Measurements from ENCODE around the gene PKNOX2.

PKNOX2 gene

DNA sequence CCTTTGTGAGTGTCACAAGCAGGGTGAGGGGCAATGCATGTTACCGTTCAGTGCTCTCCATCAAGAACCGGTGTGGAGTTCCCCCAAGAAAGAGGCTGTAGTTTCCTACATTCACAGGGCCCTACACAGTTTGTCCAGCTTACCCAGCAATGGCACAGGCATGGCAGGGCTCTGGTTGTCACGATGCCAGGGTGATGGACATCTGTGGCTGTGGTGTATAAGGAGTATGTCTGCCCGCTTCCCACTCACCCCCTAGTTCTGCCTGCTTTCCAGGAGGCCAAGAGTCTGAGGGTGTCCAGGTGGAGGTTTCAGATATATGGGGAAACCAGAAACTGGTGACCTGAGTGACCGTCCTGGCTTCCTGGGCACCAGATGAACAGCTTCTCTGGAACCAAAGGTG is 116.1 kb downstream of the PKNOX2 start:
- DNase-seq (ENCODE audit: extremely low read depth in 1 of 2, low read depth in 1 of 2): no peak

DNA sequence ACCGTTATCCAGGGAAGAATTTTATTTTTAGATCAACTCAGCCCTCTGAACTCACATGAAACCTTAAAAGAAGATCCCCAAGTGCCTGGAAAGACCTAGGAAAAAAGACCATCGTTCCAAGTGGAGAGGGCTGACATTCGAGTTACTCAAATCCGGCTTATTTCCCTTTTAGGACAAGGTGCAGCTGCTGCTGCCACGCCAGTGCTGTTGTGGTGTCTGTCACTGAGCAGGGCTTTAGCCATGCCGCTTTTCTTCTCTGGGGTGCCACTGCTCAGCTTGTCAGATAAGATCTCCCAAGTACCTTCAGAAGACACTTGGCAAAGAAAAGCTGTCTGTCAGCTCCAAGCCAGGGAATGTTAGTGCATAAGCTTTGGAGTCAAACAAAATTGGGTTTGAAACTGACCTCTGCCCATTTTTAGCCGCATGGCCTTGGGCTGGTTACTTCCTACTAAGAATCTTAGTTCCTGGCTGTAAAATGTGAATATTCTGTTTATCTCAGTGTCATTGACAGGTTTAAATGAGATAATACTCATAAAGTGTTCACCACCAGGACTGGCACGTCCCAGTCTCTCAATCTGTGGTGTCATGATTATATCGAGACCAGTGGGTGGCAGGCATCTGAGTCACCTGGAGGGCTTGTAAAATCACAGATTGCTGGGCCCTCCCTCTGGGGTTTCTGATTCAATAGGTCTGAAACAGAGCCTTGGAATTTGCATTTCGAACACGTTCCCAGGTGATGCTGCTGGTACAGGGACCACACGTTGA is 117.5 kb downstream of the PKNOX2 start:
- no peak for DNase-seq (ENCODE audit: extremely low read depth in 1 of 2, low read depth in 1 of 2)

DNA sequence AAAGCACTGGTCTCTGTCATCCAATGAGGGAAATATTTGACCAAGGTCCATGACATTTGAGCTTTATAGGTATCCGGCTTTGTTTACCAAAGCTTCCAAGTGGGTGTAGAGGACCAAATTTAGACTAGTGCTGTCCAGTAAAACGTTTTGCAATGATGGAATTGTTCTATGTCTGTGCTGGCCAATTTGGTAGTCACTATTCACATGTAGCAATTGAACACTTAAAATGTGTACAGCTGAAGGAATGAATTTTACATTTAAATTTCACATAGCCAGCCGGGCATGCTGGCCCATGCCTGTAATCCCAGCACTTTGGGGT is 118.0 kb downstream of the PKNOX2 start:
- DNase-seq (ENCODE audit: extremely low read depth in 1 of 2, low read depth in 1 of 2): no peak

DNA sequence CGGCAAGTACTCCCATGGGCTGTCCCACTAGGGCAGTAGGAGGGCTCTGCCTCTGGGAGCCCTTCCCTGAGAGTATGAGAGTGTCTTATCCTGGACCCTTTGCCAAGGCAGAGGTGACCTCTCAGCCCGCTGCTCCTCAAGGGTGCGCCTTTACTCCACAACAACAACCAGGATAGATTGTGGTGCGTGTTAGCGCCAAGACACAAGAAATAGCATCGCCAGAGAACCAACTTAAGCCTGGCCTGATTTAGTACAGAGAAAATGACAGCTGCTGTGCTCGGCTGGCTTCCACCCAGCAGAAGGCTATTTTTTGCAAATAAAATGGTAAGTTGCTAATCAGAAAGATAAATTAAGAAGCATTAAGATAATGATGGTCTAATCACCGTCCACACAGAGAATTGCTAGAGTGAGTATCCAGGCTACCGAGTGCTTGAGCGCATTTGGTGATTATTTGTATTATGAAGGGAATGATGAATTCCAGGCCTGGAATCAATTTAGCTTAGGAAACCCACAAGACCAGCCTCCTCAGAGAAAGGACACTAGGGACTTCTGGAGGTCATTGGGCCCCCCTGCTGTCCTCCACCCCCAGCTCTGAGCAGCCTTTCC is 119.8 kb downstream of the PKNOX2 start:
- DNase-seq (ENCODE audit: extremely low read depth in 1 of 2, low read depth in 1 of 2): no peak

DNA sequence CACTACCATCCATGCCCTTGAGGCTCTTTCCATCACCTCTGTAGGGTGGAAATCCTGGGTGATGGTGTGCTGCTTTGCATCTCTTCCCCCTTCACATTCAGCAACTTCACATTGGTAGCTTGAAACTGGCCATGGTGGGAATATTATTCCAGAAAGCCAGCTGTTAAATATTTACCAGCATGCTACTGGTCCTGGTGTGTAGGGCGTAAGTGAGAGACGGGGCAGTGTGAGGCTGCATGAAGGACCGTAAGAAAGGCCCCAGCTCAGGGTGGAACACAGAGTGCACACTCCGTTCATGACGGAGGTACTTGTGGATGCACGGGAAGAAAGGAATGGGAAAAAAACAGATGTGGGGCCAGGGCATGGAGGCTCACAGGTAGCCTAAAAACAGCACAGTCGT is 121.3 kb downstream of the PKNOX2 start:
- DNase-seq (ENCODE audit: extremely low read depth in 1 of 2, low read depth in 1 of 2): no peak

DNA sequence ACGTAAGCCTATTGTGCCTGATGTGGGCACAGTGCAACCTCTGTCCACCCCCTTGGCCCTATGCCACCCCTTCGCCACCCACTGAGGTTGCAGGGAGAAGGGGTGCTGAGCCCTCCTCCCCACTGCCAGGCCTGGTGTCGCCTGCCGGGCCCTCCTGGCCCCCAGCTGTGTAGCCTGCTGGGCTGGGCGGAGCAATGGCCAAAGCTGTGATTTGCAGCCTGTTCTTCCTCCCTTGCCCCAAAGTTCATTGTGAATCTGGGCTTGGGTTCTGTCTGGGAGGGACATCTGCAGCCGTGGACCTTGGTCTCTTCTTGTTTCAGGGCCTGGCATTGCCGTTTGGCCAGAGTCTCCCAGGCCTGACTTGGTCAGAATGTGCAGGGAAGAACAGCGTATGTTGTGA is 121.9 kb downstream of the PKNOX2 start:
- no peak for DNase-seq (ENCODE audit: extremely low read depth in 1 of 2, low read depth in 1 of 2)

DNA sequence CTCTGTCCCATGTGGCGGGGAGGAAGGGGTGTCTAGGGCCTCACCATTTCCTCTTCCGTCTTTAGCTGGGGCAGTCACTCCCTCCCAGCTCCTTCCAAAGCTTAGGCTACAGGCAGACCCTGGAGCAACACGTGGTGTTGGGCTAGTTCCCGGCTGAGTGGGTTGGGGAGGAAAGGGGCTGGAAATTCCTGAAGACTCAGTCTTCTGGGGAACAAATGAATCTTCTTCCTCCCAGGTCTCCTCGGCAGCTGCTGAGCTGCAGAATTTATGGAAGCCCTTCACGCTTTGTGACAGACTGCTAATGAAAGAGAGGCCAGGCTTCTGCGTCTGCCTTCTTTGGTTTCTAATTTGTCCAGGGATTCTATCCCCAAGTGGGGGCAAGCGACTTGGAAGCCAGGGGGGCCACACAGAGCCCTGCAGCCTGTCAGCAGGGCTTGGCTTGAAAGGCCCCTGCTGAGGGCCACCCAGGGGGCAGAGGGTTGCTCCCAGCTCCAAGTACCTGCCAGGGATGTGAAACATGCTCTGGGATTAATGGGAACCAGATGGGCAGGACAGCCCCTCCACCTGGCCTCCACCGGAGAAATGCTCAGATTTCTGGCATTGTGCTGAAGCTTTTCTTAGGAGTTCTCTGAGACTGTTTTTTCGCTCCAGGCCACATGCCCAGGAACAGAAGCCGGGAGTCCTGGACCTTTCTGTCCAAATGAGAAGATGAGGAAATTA is 123.1 kb downstream of the PKNOX2 start:
- DNase-seq (ENCODE audit: extremely low read depth in 1 of 2, low read depth in 1 of 2): no peak

DNA sequence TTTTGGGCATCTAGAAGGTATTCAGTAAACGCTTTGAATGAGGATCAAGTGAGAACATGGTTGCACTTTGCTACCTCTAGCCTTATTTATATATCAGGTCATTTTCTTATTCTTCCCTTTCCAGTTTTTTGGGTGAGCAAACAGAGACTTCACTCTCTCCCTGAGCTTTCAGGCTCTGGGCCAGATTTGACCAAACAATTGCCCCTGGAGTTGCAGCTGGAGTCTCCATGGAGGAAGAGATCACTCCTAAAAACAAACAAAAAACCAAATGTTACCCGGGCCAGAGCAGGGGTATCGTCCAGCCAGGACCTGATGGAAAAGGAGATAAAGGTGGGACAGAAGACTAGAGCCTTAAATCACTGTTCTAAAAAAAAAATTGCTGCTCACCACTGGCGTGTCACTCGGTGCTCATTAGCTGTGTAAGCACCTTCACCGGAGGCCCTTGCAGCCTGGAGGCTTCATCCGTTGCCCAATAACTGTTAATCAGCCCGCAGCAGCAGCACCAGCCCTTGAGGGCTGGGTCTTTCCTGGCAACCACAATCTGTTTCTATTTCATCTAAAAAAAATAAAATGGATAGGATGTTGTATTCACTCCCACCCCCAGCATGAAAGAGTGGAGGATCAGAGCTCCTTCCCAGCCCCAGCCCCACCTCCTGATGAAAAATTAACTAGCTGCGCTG is 125.0 kb downstream of the PKNOX2 start:
- no peak for DNase-seq (ENCODE audit: extremely low read depth in 1 of 2, low read depth in 1 of 2)

DNA sequence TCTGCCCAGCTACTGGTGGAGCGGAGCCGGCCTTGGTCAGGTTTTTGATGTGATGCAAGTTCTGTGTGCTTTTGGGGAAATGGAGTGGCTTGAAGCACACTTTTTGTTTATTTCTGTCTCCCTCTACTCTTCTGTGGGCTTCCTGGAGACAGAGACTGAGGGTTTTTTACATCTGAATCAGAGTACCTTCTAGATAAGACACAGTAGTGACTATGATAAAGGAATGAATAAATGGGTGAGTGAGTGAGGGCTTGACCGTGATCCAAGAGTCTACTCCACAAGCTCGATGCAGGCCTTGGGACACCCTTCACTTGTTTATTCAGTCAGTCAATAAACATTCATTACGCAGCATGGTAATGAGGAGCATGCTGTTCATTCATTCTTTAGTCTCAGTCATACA is 125.7 kb downstream of the PKNOX2 start:
- no peak for DNase-seq (ENCODE audit: extremely low read depth in 1 of 2, low read depth in 1 of 2)

DNA sequence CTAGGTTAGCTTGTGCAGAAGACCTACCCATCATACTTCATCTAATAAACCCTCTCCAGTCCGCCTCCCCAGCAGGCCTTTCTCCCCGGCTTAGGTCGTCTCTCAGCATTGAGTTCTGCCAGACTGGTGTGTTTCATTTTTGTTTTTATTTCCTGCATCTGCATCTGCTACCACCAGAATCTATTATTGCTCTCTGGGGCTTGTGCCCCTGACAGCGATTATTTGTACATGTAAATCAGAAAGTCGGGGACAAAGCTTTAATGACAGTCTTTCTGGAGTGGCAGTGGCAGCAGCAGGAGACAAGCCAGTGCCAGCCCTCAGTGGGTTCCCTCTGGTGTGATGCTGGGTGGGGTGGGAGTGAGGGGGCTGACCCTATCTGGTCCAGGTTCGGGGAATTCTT is 127.5 kb downstream of the PKNOX2 start:
- no peak for DNase-seq (ENCODE audit: extremely low read depth in 1 of 2, low read depth in 1 of 2)

DNA sequence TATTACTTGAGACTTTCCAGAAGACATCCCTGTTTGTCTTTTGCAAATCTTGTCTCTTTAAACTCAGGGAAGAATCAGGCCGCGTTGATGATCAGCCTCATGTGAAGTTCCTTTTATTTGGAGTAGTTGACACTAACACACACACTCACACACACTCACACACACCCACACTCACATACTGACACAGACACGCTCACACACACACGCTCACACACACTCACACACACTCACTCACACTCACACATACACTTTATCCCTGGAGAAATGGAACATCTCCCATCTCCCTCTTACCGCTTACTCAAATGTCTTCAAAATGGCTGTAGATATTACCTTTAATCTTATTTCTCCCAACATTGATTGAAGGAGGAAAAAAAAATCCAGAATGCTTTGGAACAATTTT is 129.0 kb downstream of the PKNOX2 start:
- no peak for DNase-seq (ENCODE audit: extremely low read depth in 1 of 2, low read depth in 1 of 2)

DNA sequence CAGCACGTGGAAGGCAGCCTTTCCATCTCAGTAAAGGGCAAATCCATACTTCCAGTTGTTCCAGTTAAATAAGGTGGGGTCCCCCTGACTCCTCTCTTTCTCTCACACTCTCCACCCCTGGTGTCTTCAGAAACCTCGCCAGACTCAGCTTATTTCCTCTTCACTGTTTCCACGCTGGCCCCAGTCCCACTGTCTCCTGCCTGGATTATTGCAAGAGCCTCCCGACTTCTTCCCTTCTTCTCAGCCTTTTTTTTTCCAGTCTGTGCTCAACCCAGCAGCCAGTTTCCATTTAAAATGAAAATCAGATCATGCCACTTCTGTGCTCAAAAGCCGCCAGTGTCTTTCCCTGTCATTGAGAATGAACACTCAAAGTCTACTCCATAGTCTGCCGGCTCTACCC is 131.4 kb downstream of the PKNOX2 start:
- no peak for DNase-seq (ENCODE audit: extremely low read depth in 1 of 2, low read depth in 1 of 2)

DNA sequence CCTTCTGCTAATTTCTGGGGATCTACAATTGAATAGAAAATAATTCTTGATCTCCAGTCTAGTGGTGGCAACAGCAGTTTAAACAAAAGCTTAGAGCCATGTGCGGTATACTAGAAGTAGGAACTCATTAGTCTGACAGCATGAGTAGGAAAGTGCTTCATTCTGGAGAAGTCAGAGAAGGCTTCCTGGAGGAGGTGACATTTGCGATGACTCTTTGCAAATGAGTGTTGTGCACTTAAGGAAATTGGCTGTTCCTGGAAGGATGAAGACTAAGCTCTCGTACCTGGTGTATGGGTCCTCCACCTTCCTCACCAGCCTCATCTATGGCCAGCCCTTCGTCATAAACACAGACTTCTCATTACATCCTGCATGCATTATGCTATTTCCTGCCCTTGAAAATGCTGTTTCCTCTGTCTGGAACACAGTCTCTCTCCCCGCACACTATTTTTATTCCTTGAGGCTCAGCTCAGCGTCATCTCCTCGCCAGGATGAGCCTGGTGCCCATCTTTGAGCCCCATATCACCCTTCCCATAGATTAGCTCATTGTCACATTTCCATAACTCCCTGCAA is 132.9 kb downstream of the PKNOX2 start:
- no peak for DNase-seq (ENCODE audit: extremely low read depth in 1 of 2, low read depth in 1 of 2)

DNA sequence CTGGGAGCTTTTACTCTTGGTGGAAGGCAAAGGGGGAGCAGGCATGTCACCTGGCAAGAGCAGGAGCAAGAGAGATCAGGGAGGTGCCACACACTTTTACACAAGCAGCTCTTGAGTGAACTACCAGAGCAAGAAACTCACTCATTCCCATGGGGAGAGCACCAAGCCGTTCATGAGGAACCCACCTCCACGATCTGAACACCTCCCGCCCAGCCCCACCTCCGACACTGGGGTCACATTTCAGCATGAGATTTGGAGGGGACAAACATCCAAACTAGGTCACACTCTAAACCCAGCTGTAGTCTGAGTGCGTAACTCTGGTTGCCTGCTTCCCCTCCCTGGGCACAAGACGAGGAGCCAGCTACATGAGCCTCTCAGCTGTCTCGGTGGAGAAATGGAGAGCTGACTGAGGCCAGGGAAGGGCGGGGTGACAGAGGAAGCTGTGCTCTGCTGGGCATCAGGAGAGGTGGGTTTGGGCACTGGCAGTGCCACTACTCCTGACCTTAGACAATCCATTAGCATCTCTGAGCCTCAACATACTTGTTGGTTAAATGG is 134.6 kb downstream of the PKNOX2 start:
- DNase-seq (ENCODE audit: extremely low read depth in 1 of 2, low read depth in 1 of 2): no peak

DNA sequence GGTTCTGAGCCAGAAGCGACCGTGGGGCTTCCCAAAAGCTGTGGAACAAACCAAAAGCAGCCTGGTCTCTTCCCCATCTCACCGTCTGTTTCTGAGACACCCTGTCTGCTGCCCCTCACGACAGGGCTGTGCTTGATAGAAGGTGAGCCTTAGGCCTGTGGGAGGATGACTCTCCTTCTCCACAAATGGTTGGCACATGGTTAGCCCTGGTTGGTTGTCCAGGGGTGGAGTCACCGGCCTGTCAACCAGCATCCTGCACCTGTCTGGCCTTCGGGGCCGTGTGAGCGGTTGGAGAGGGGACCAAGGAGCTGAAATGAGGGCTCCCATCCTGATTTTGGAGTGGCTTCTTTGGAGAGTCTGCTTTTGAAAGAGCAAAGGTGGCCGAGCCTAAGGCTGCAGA is 135.3 kb downstream of the PKNOX2 start:
- DNase-seq (ENCODE audit: extremely low read depth in 1 of 2, low read depth in 1 of 2): no peak

DNA sequence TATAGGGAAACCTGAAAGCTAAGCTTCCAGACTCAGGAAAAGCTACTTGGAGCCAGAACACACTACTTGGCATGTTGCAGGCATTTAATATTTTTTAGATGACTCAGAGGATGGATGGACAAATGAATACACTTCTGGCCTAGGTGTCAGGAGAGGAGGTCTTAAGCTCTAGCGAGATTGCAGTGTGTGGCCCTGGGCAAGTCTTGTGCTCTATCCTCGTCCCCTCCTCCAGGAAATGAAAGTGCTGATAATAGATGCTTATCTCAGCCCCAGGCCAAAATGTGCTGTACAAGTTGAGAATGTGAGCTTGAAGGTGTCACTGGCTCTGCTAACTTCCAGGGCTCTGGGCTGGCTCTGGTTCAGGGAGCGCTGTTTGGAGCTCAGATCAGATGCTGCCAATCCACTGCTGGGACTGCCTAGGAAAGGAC is 136.3 kb downstream of the PKNOX2 start:
- no peak for DNase-seq (ENCODE audit: extremely low read depth in 1 of 2, low read depth in 1 of 2)

DNA sequence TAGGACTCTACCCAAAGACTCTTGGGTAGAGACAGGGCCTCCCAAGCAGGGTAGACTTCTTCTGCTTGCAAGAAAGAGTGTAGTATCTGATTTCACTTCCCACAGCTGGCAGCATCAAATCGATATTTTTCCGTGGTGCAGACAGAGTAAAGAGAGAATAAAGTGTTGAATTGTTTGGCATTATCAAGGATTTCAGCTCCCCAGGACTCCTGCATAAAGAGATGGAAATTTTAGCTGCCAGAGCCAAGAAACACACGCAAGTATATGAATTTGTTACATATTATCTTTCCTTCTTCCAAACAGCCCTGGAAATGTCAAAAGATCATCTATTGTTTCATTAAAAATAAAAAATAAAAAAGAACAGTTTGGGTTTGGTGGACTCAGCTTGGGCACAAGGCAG is 136.8 kb downstream of the PKNOX2 start:
- DNase-seq (ENCODE audit: extremely low read depth in 1 of 2, low read depth in 1 of 2): no peak

DNA sequence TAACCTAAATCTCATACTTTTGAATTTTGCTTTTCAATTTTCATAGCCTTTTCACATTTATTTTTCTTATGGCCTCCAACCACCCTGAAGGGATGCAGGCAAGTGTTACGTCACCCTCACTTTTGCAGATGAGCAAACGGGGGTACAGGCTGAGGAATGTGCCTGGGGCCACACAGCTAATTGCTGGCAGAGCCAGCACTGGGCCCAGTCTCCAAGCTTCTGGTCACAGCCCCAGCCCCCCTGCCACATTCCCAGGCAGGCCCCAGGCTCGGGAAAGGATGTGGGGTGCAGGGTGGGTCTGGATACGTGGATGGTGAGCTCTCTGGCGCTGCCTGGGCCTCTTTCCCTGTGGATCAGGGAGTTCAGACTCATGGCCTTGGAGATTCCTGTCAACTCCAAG is 138.6 kb downstream of the PKNOX2 start:
- no peak for DNase-seq (ENCODE audit: extremely low read depth in 1 of 2, low read depth in 1 of 2)

DNA sequence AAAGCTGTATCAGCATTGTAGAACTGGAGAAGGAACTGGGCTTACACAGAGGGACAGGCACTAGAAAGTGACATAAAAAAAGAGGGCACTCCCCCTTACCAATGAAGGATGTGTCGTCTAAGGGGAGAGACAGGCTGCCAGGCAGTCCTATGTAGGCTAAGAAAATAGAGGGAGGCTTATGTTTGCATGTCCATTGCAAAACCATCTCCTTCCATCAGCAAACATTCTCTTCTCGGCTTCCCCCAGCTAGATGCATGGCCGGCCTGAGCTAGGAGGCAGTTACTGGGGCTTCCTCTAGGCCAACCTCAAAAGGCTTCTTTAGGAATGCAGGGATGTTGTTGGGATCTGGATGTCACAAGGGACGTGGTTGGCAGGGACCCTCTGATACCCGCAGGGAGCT is 139.1 kb downstream of the PKNOX2 start:
- DNase-seq (ENCODE audit: extremely low read depth in 1 of 2, low read depth in 1 of 2): no peak

DNA sequence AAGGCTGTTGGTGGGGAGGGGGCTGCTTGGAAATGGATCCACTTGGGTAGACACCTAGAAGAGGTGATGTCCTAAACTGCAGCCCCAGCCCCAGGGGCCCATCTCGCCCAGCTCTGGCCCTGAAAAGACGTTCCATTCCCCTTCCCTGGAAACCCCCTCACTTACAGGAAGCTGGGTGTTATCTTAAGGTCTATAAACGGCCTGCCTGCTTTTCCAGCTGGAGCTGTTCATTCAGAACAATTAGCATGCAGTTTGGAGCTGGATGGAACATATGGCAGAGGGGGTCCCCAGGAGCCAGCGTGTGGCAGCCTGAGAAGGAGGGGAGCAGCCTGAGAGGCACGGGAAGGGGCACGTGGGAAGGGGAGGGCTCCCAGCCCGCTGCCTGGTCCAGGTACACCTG is 139.6 kb downstream of the PKNOX2 start:
- DNase-seq (ENCODE audit: extremely low read depth in 1 of 2, low read depth in 1 of 2): no peak

DNA sequence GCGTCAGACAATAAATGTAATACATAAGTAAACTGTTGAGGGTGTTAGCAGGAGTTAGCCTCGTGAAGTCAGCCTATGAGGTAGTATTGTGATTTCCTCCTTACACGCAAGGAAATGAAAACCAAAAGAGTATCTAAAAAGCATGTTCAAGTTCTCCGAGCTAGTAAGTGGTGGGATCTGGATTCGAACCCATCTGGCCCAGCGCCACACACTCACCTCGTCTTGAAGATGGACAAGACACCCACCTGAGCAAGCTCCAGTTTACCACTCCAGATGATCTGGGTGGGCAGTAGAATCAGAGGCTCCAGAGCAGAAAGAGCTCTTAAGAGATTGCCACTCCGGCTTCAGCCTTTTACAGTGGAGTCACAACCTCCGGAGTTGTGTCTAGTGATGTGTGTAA is 140.3 kb downstream of the PKNOX2 start:
- no peak for DNase-seq (ENCODE audit: extremely low read depth in 1 of 2, low read depth in 1 of 2)
